Calu3 (cell line): ENCODE measurements around the gene TEX11. TPM values are rescaled to one million over a fixed set of nuclear protein-coding genes. Genes with fewer than 3 reads are reported as not detected.

ENCODE experiments used
- BruUV-seq: library from RNA; stranded (reverse); fragments of 400-500 nt; replicated peaks from 2 replicates; lab custom pipeline; 2021; lab: Mats Ljungman, UMichigan
- CTCF ChIA-PET: fragments of 300-600 bp; sonication (Branson Sonifier 250); formaldehyde crosslinking; loops from one replicate; lab custom pipeline; 2022; ENCODE audit warnings: antibody characterized with exemption; lab: Charles Lee
- DNase-seq: peaks from one replicate; pipeline ENCODE4 v3.0.0; 2022
- H3K27ac Mint-ChIP-seq: one replicate; pipeline ENCODE4 v1.8.0; 2022; ENCODE audit warnings: mixed read lengths; ENCODE audit not compliant: unreplicated experiment
- H3K27me3 Mint-ChIP-seq: one replicate; pipeline ENCODE4 v1.8.0; 2022; ENCODE audit warnings: mixed read lengths; ENCODE audit not compliant: unreplicated experiment
- H3K36me3 Mint-ChIP-seq: one replicate; pipeline ENCODE4 v1.8.0; 2022; ENCODE audit warnings: mild to moderate bottlenecking, moderate library complexity, mixed read lengths; ENCODE audit not compliant: insufficient read depth, unreplicated experiment
- H3K4me1 Mint-ChIP-seq: one replicate; pipeline ENCODE4 v1.8.0; 2022; ENCODE audit warnings: mild to moderate bottlenecking, low read depth, mixed read lengths; ENCODE audit not compliant: unreplicated experiment
- H3K4me3 Mint-ChIP-seq: one replicate; pipeline ENCODE4 v1.8.0; 2022; ENCODE audit warnings: mild to moderate bottlenecking, low read depth, moderate library complexity, mixed read lengths; ENCODE audit not compliant: unreplicated experiment
- H3K9me3 Mint-ChIP-seq: one replicate; pipeline ENCODE4 v1.8.0; 2022; ENCODE audit warnings: low read depth, mixed read lengths; ENCODE audit not compliant: unreplicated experiment
- CTCF ChIP-seq: fragments of 200-600 bp; IDR thresholded peaks from one replicate; pipeline ENCODE4 v1.8.0; 2022; ENCODE audit warnings: antibody characterized with exemption; ENCODE audit not compliant: unreplicated experiment
- intact Hi-C: fragments of 100-400 bp; cut with micrococcal nuclease; formaldehyde crosslinking; loops from one replicate; pipeline ENCODE4 v1.10.0; 2022; ENCODE audit not compliant: unreplicated experiment
- total RNA-seq: library from RNA; stranded (reverse); gene quantifications from 2 replicates; pipeline ENCODE4 v1.2.3, GENCODE V29; 2022

TEX11 gene
- total RNA-seq, 1 experiment from 2014 or later: not detected

GRCh38 chrX:70554948-70555347 lies 353.6 kb downstream of the TEX11 start:
- no peaks in the 10 kb centered on the region for H3K36me3 Mint-ChIP-seq

GRCh38 chrX:70554523-70554922 lies 354.0 kb downstream of the TEX11 start:
- H3K9me3 Mint-ChIP-seq: no peaks in the 10 kb centered on the region
- CTCF ChIA-PET: interaction anchor here (0.7 to 1.5 kb wide), 7 partner anchors 37 to 131 kb away, joined by 3 to 17 read pairs (median 5); partner anchors contain the start of gene GDPD2
- BruUV-seq: no TSS peak

More at GRCh38 chrX:70554948-70555347, 353.6 kb downstream of the TEX11 start:
- BruUV-seq: no TSS peak
- Mint-ChIP-seq H3K4me1 (peaks cover 16% of the 10 kb centered on the region), H3K9me3 (no peaks in the 10 kb centered on the region), H3K27ac (no peak overlapping the region), H3K4me3 (no peak overlapping the region), H3K27me3 (no peaks in the 10 kb centered on the region)
- DNase-seq: no peak
- no peak for TF ChIP-seq CTCF
- CTCF ChIA-PET: no interaction called here
- intact Hi-C loops: loop anchor here (1.0 to 5.0 kb wide), 3 partner anchors 78 to 132 kb away; partner anchors contain the start of gene GDPD2

GRCh38 chrX:70554081-70554480 lies 354.4 kb downstream of the TEX11 start:
- intact Hi-C loops: loop anchor here (1.0 to 5.0 kb wide), 3 partner anchors 77 to 131 kb away; partner anchors contain the start of gene GDPD2
- DNase-seq: no peak
- Mint-ChIP-seq H3K27ac (peak overlapping the region; percentile 85), H3K4me1 (peaks cover 16% of the 10 kb centered on the region), H3K4me3 (no peak overlapping the region), H3K27me3 (no peaks in the 10 kb centered on the region), H3K36me3 (no peaks in the 10 kb centered on the region), H3K9me3 (no peaks in the 10 kb centered on the region)
- CTCF ChIA-PET: interaction anchor here (0.7 to 1.5 kb wide), 7 partner anchors 38 to 131 kb away, joined by 3 to 17 read pairs (median 5); partner anchors contain the start of gene GDPD2
- TF ChIP-seq CTCF: peak; percentile 18
- BruUV-seq: no TSS peak

More at GRCh38 chrX:70554523-70554922, 354.0 kb downstream of the TEX11 start:
- Mint-ChIP-seq H3K4me3 (no peak overlapping the region), H3K27ac (peak overlapping the region; percentile 85), H3K27me3 (no peaks in the 10 kb centered on the region), H3K36me3 (no peaks in the 10 kb centered on the region), H3K4me1 (peaks cover 16% of the 10 kb centered on the region)
- no peak for TF ChIP-seq CTCF
- DNase-seq: no peak
- intact Hi-C loops: loop anchor here (1.0 to 5.0 kb wide), 3 partner anchors 77 to 132 kb away; partner anchors contain the start of gene GDPD2

GRCh38 chrX:70553516-70553915 lies 355.0 kb downstream of the TEX11 start:
- TF ChIP-seq CTCF: no peak
- Mint-ChIP-seq H3K4me3 (no peak overlapping the region), H3K27ac (peak overlapping the region; percentile 85), H3K9me3 (no peaks in the 10 kb centered on the region), H3K4me1 (peaks cover 16% of the 10 kb centered on the region), H3K27me3 (no peaks in the 10 kb centered on the region), H3K36me3 (no peaks in the 10 kb centered on the region)
- CTCF ChIA-PET: interaction anchor here (1.0 to 1.5 kb wide), 6 partner anchors 38 to 130 kb away, joined by 3 to 17 read pairs (median 8); partner anchors contain the start of gene GDPD2
- DNase-seq: no peak
- no TSS peak for BruUV-seq
- intact Hi-C loops: loop anchor here (5.0 kb wide), 1 partner anchor 76 kb away; no protein-coding TSS in a partner anchor
